GM12875 (cell line): ENCODE data around the gene PLAAT2.

Experiments used
- H3K4me3 ChIP-seq: one replicate; pipeline ENCODE4 v1.5.1; 2011; ENCODE audit warnings: low read depth, low read length, control low read depth
- CTCF ChIP-seq: IDR thresholded peaks from 2 replicates; pipeline ENCODE4 v1.5.1; 2011; ENCODE audit warnings: low read depth, mild to moderate bottlenecking, control low read depth, inconsistent platforms, low read length, moderate library complexity, borderline replicate concordance; ENCODE audit not compliant: insufficient read depth

Gene PLAAT2

GRCh38 chr11:63520606-63521170 is 42.5 kb downstream of the PLAAT2 start:
- no peak for TF ChIP-seq CTCF
- no peak overlapping the region for H3K4me3 ChIP-seq

- no peak overlapping the region for H3K4me3 ChIP-seq
- no peak for TF ChIP-seq CTCF
Observed at GRCh38 chr11:63518548-63518947, 44.6 kb downstream of the PLAAT2 start.

GRCh38 chr11:63517156-63517555 is 46.0 kb downstream of the PLAAT2 start:
- TF ChIP-seq CTCF = no peak
- no peak overlapping the region for H3K4me3 ChIP-seq

- no peak overlapping the region for H3K4me3 ChIP-seq
- no peak for TF ChIP-seq CTCF
Observed at GRCh38 chr11:63516109-63516508, 47.1 kb downstream of the PLAAT2 start.

- H3K4me3 ChIP-seq = no peak overlapping the region
- no peak for TF ChIP-seq CTCF
Observed at GRCh38 chr11:63512816-63513215, 50.4 kb downstream of the PLAAT2 start.

- no peak overlapping the region for H3K4me3 ChIP-seq
- TF ChIP-seq CTCF = no peak
Observed at GRCh38 chr11:63511048-63511748, 52.0 kb downstream of the PLAAT2 start.
